Kidney epithelial cell (primary cell): ENCODE data around the gene ASCC3. TPM values are rescaled to one million over a fixed set of nuclear protein-coding genes. Genes with fewer than 3 reads are reported as not detected.
A peak's percentile ranks its signal among the peaks of the same experiment; 100 is the strongest.

Experiments used
- DNase-seq: peaks from one replicate; pipeline ENCODE4 v3.0.0-alpha.2; 2010; ENCODE audit warnings: low read depth
- H3K27me3 ChIP-seq: 2 replicates; pipeline ENCODE4 v1.6.0; 2011; ENCODE audit warnings: low read length; ENCODE audit not compliant: control insufficient read depth, insufficient read depth
- H3K36me3 ChIP-seq: 2 replicates; pipeline ENCODE4 v1.5.1; 2011; ENCODE audit warnings: low read length; ENCODE audit not compliant: control insufficient read depth, insufficient read depth
- H3K4me3 ChIP-seq: 2 replicates; pipeline ENCODE4 v1.5.1; 2011; ENCODE audit warnings: low read depth, mild to moderate bottlenecking, control low read depth, low read length
- CTCF ChIP-seq: IDR thresholded peaks from 2 replicates; pipeline ENCODE4 v1.5.1; 2011; ENCODE audit warnings: mild to moderate bottlenecking, moderate library complexity, low read length, control low read depth, inconsistent platforms; ENCODE audit not compliant: insufficient read depth, poor library complexity, severe bottlenecking
- total RNA-seq: library from RNA; depleted of rRNA; stranded (reverse); fragments of >200 nt; gene quantifications from 2 replicates; pipeline ENCODE4 v1.2.3, GENCODE V29; 2015

Gene ASCC3
- total RNA-seq, result 41.9 and 43.1 TPM in 2 replicates

DNA sequence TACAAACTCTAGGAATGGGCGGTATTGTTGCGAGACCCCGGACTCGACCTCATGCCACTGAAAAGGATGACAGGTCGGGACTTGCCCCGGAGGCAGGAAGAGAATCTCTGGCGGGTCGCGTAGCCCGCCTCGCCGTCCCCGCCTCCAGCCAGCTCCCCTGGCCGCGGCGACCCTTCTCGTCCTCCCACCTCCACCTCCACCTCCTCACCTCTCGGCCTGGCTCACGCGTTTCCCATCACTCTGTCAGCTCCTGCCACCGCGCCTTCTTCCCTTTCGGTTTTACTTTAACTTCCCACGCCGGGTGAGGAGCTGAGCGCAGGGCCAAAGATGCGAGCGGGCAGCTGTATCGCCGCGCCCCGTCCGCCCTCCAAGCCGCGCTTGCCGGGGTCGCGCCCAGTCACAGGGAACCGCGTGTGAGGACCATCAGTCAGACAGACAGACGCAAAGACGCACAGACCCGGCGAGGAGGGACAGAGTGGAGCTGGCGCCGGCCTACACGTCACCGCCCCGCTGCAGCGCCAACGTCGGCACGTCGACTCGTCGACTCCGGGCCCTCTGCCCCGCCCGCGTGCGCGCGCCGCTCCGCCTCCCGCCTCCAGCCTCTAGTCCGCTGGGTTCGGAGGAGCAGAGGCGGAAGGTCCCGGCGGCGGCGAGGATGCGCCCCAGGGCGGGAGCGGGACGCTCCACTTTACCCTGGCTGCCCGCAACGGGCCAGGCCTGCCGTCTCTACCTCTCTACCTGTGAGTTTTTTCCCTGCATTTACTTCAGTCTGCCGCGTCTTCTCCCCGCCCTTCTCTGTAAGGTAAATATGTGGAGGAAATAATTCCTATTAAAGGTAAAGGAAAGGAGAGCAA lies at the start of gene ASCC3:
Gene ASCC3 (minus strand): TSS at position 477 of the 854 bp plus-strand sequence. CDS start 13,332 bp downstream, outside the sequence.
- TF ChIP-seq CTCF, result no peak
- Histone ChIP-seq H3K27me3 (no peaks in the 10 kb centered on the region), H3K4me3 (peak within 1 kb of the TSS; percentile 97), H3K36me3 (no peaks in the 10 kb centered on the region)
- DNase-seq, result peak; percentile 62

GRCh38 chr6:100925749-100926148 lies 44.6 kb upstream of the ASCC3 start:
- no peaks in the 10 kb centered on the region for H3K27me3 ChIP-seq
- DNase-seq, result no peak
- TF ChIP-seq CTCF, result no peak
- no peak overlapping the region for H3K4me3 ChIP-seq
- no peaks in the 10 kb centered on the region for H3K36me3 ChIP-seq

- Histone ChIP-seq H3K36me3 (no peaks in the 10 kb centered on the region), H3K4me3 (no peak overlapping the region), H3K27me3 (no peaks in the 10 kb centered on the region)
- no peak for TF ChIP-seq CTCF
- DNase-seq, result no peak
Observed at GRCh38 chr6:100924534-100925227, 43.6 kb upstream of the ASCC3 start.

- H3K4me3 ChIP-seq, result no peak overlapping the region
- no peak for DNase-seq
- TF ChIP-seq CTCF, result no peak
- H3K36me3 ChIP-seq, result no peaks in the 10 kb centered on the region
- H3K27me3 ChIP-seq, result no peaks in the 10 kb centered on the region
Observed at GRCh38 chr6:100923481-100924165, 42.5 kb upstream of the ASCC3 start.

GRCh38 chr6:100920028-100920605 lies 39.0 kb upstream of the ASCC3 start:
- DNase-seq, result no peak
- Histone ChIP-seq H3K27me3 (no peaks in the 10 kb centered on the region), H3K36me3 (no peaks in the 10 kb centered on the region), H3K4me3 (no peak overlapping the region)
- TF ChIP-seq CTCF, result no peak
